Endothelial cell of umbilical vein (primary cell): ENCODE data around the gene LY9. TPM values are rescaled to one million over a fixed set of nuclear protein-coding genes. Genes with fewer than 3 reads are reported as not detected.

Source experiments
- BruUV-seq: library from RNA; stranded (reverse); fragments of 400-500 nt; replicated peaks from 2 replicates; lab custom pipeline; 2021; lab: Mats Ljungman, UMichigan
- CTCF ChIA-PET: fragments of 300-600, 350-600 bp; sonication (Branson Sonifier 250); formaldehyde crosslinking; loops from one replicate; lab custom pipeline; 2021; ENCODE audit warnings: antibody characterized with exemption, inconsistent platforms; lab: Charles Lee
- POLR2A ChIA-PET: fragments of 300-600, 350-600 bp; sonication (Branson Sonifier 250); formaldehyde crosslinking; loops from one replicate; lab custom pipeline; 2021; ENCODE audit warnings: antibody characterized with exemption, inconsistent platforms; lab: Charles Lee
- DNase-seq: peaks from one replicate; pipeline ENCODE4 v3.0.0-alpha.2; 2011; ENCODE audit warnings: low read depth, low spot score
- FAIRE-seq: peaks from 2 replicates; lab custom pipeline; 2011; peaks lifted over from hg19 to GRCh38; lab: Jason Lieb, UNC
- H2AFZ ChIP-seq: 2 replicates; pipeline ENCODE4 v1.6.0; 2012; ENCODE audit warnings: low read depth, low read length, control low read depth, inconsistent platforms
- H3K27ac ChIP-seq: 2 replicates; pipeline ENCODE4 v1.5.1; 2011; ENCODE audit warnings: low read depth, mild to moderate bottlenecking, control low read depth, low read length, moderate library complexity; ENCODE audit not compliant: insufficient read depth
- H3K27me3 ChIP-seq, 2 experiments: 2 replicates each; pipeline versions ENCODE4 v1.6.0 to v1.6.1; 2011; ENCODE audit warnings: low read length in 2 of 2, mixed read lengths in 1 of 2; ENCODE audit not compliant: control insufficient read depth in 2 of 2, insufficient read depth in 2 of 2
- H3K36me3 ChIP-seq, 2 experiments: 2 replicates in 1 of 2; 3 replicates in 1 of 2; pipeline ENCODE4 v1.5.1; 2011; ENCODE audit warnings: low read length in 2 of 2, mild to moderate bottlenecking in 1 of 2, moderate library complexity in 1 of 2; ENCODE audit not compliant: control insufficient read depth in 2 of 2, insufficient read depth in 2 of 2; ENCODE audit errors: extremely low read depth in 1 of 2
- H3K4me1 ChIP-seq: 3 replicates; pipeline ENCODE4 v1.5.1; 2011; ENCODE audit warnings: mild to moderate bottlenecking, low read length; ENCODE audit not compliant: control insufficient read depth, insufficient read depth; ENCODE audit errors: extremely low read depth
- H3K4me2 ChIP-seq: 2 replicates; pipeline ENCODE4 v1.6.1; 2011; ENCODE audit warnings: low read length, control low read depth, mixed read lengths; ENCODE audit not compliant: insufficient read depth
- H3K4me3 ChIP-seq, 3 experiments: fragments of 200-600 bp in 1 of 3; sonication (generic), shearing (Covaris generic) in 1 of 3; replicated peaks in 1 of 3; 2 replicates each; pipeline ENCODE4 v1.5.1; 2011 to 2016; ENCODE audit warnings: control low read depth in 3 of 3, low read length in 3 of 3, mild to moderate bottlenecking in 2 of 3, inconsistent platforms in 1 of 3, low read depth in 1 of 3, moderate library complexity in 1 of 3; ENCODE audit not compliant: insufficient read depth in 1 of 3
- H3K79me2 ChIP-seq: 2 replicates; pipeline ENCODE4 v1.6.0; 2012; ENCODE audit warnings: low read length, inconsistent platforms; ENCODE audit not compliant: control insufficient read depth, insufficient read depth
- H3K9ac ChIP-seq: replicated peaks from 2 replicates; pipeline ENCODE3; 2011; ENCODE audit warnings: low read length, control low read depth; ENCODE audit not compliant: insufficient read depth; ENCODE audit errors: extremely low read depth
- H3K9me1 ChIP-seq: replicated peaks from 3 replicates; pipeline ENCODE4 v1.6.0; 2011; ENCODE audit warnings: mild to moderate bottlenecking, low read length; ENCODE audit not compliant: control insufficient read depth, insufficient read depth; ENCODE audit errors: extremely low read depth
- H3K9me3 ChIP-seq: replicated peaks from 2 replicates; pipeline ENCODE4 v1.5.1; 2012; ENCODE audit warnings: low read length, inconsistent platforms; ENCODE audit not compliant: control insufficient read depth, insufficient read depth
- H4K20me1 ChIP-seq: replicated peaks from 2 replicates; pipeline ENCODE3; 2011; ENCODE audit warnings: mild to moderate bottlenecking, low read length; ENCODE audit not compliant: control insufficient read depth, insufficient read depth; ENCODE audit errors: extremely low read depth
- EZH2 ChIP-seq: IDR thresholded peaks from 2 replicates; pipeline ENCODE4 v1.6.1; 2012; ENCODE audit warnings: borderline replicate concordance, low read depth, mild to moderate bottlenecking, moderate library complexity, low read length, inconsistent platforms; ENCODE audit not compliant: severe bottlenecking
- FOS ChIP-seq: IDR thresholded peaks from 2 replicates; pipeline ENCODE4 v1.6.1; 2011; ENCODE audit warnings: mild to moderate bottlenecking, low read length, moderate library complexity, borderline replicate concordance; ENCODE audit not compliant: insufficient read depth
- GATA2 ChIP-seq: IDR thresholded peaks from 2 replicates; pipeline ENCODE4 v1.7.0; 2011; ENCODE audit warnings: low read depth, mild to moderate bottlenecking, moderate library complexity, mixed read lengths, low read length; ENCODE audit not compliant: insufficient read length, insufficient read depth
- JUN ChIP-seq: IDR thresholded peaks from 2 replicates; pipeline ENCODE4 v1.6.1; 2011; ENCODE audit warnings: borderline replicate concordance, low read depth; ENCODE audit not compliant: insufficient read length, insufficient read depth
- MAX ChIP-seq: IDR thresholded peaks from 2 replicates; pipeline ENCODE4 v1.6.1; 2011; ENCODE audit not compliant: insufficient read depth, insufficient read length
- MYC ChIP-seq: IDR thresholded peaks from one replicate; pipeline ENCODE4 v1.6.1; 2011; ENCODE audit warnings: mild to moderate bottlenecking, low read depth, low read length
- POLR2A ChIP-seq: IDR thresholded peaks from 2 replicates; pipeline ENCODE4 v1.6.1; 2012; ENCODE audit warnings: low read depth, mild to moderate bottlenecking, control low read depth, low read length
- POLR2AphosphoS5 ChIP-seq: IDR thresholded peaks from 2 replicates; pipeline ENCODE4 v1.6.1; 2012; ENCODE audit warnings: low read depth, mild to moderate bottlenecking, control low read depth, low read length, moderate library complexity; ENCODE audit not compliant: insufficient read depth
- dilution Hi-C: fragments of 300-500 bp; cut with MboI; formaldehyde crosslinking; loops from one replicate; pipeline ENCODE4 v1.15.0; 2019; ENCODE audit warnings: low sequenced_read_pairs; ENCODE audit not compliant: extremely low pct_ligation_motif_present
- intact Hi-C: fragments of 100-400 bp; cut with micrococcal nuclease; formaldehyde crosslinking; loops from one replicate; pipeline ENCODE4 v1.10.0; 2022
- polyA plus RNA-seq, 4 experiments: library from polyadenylated mRNA; depleted of rRNA in 3 of 4; stranded (reverse) in 3 of 4; unstranded in 1 of 4; fragments of >200 nt; gene quantifications; 2 replicates each; pipeline versions ENCODE4 v1.2.1 to v1.2.3, GENCODE V29; 2011 to 2012; ENCODE audit warnings: missing spikeins in 1 of 4
- total RNA-seq: library from RNA; stranded (reverse); gene quantifications from 2 replicates; pipeline ENCODE4 v1.2.3, GENCODE V29; 2021
- TF ChIP-seq, protein P1 (sequence below), 2 donors: IDR thresholded peaks; 1 replicate in 1 of 2; 2 replicates in 1 of 2; pipeline ENCODE4 v1.5.1; 2011; ENCODE audit warnings: low read length in 2 of 2, mild to moderate bottlenecking in 2 of 2, moderate library complexity in 2 of 2, control low read depth in 1 of 2, inconsistent platforms in 1 of 2, low read depth in 1 of 2; ENCODE audit not compliant: insufficient read depth in 1 of 2; ENCODE audit errors: extremely low read depth in 1 of 2

The LY9 gene
- total and polyA plus RNA-seq, 2 donors (not counting 3 experiments of a cell fraction or from before 2014, with no cell fraction given) = not detected

DNA sequence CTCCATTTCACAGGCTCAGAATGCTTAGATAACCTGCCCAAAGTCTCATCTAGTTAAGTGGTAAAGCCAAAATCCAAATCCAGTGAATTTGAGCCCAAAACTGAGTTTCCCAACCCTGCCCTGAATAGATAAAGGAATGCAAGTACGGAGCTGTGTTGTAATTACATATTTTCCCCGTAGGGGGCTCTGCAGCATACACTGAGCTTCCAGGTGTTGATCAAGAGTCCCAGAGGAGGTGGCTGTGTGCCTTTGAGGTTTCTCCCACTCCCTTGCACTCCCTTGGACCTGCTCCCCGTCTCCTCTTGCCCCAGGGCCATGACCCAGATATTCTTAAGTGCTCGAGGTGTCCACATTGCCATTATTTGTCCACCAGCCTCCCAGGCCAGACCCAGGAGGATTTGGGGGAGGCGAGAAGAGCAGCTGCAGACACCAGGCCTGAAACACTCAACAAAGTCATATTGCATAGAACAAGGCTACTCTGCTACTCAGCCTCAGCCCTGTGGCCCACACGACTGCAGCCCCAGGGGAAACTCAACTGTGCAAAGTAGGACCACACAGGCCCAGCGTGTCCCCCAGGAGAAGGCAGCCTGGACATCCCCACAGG lies 18.4 kb upstream of the LY9 start:
- no peak overlapping the region for H2AFZ ChIP-seq
- no peaks in the 10 kb centered on the region for H4K20me1 ChIP-seq
- ChIA-PET CTCF (interaction anchor here (0.9 to 2.0 kb wide), 14 partner anchors 9 to 363 kb away, joined by 3 to 10 read pairs (median 5); no protein-coding TSS in a partner anchor), POLR2A (no interaction called here)
- H3K27me3 ChIP-seq = no peaks in the 10 kb centered on the region
- no peaks in the 10 kb centered on the region for H3K79me2 ChIP-seq
- FAIRE-seq (peak; percentile 4), DNase-seq (peak; percentile 9)
- H3K4me3 ChIP-seq = no peak overlapping the region
- H3K4me2 ChIP-seq = no peak overlapping the region
- no peak overlapping the region for H3K27ac ChIP-seq
- intact Hi-C loops (no loop called here), dilution Hi-C loops (no loop called here)
- H3K9me3 ChIP-seq = no peaks in the 10 kb centered on the region
- no peak for TF ChIP-seq POLR2A
- TF ChIP-seq, protein P1, sequence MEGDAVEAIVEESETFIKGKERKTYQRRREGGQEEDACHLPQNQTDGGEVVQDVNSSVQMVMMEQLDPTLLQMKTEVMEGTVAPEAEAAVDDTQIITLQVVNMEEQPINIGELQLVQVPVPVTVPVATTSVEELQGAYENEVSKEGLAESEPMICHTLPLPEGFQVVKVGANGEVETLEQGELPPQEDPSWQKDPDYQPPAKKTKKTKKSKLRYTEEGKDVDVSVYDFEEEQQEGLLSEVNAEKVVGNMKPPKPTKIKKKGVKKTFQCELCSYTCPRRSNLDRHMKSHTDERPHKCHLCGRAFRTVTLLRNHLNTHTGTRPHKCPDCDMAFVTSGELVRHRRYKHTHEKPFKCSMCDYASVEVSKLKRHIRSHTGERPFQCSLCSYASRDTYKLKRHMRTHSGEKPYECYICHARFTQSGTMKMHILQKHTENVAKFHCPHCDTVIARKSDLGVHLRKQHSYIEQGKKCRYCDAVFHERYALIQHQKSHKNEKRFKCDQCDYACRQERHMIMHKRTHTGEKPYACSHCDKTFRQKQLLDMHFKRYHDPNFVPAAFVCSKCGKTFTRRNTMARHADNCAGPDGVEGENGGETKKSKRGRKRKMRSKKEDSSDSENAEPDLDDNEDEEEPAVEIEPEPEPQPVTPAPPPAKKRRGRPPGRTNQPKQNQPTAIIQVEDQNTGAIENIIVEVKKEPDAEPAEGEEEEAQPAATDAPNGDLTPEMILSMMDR (IDR thresholded peaks at IDR 0.05; ENCODE audit: extremely low read depth in 1 of 2, insufficient read depth in 1 of 2, low read depth in 1 of 2, low read length in 2 of 2) = peak; percentile 28 to 47
- no peaks in the 10 kb centered on the region for H3K9me1 ChIP-seq
- no peak overlapping the region for H3K9ac ChIP-seq
- no TSS peak for BruUV-seq
- H3K4me1 ChIP-seq = no peaks in the 10 kb centered on the region
- no peaks in the 10 kb centered on the region for H3K36me3 ChIP-seq

DNA sequence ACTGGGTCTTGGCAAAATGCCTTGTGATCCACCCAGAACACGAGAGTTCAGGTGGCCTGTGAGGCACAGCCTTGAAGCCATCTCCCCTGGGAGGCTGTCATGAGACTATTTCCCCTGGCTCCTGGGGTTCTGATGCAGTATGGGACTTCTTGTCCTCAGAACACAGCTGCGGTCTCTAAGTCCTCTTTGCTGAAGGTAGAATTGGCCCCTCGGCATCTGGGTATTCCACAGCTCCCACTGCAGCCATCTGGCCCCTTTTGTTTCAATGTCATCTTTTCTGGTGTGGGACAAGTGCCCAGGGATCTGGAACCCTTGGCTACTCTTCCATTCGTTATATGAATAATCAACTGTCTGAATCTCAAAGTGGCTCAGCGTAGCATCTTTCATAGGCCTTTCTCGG lies 17.0 kb upstream of the LY9 start:
- no peak for FAIRE-seq
- no peaks in the 10 kb centered on the region for H3K4me1 ChIP-seq
- no peaks in the 10 kb centered on the region for H3K27me3 ChIP-seq
- no peak overlapping the region for H3K9ac ChIP-seq
- H3K4me2 ChIP-seq = no peak overlapping the region
- no TSS peak for BruUV-seq
- no peaks in the 10 kb centered on the region for H4K20me1 ChIP-seq
- intact Hi-C loops (no loop called here), dilution Hi-C loops (no loop called here)
- ChIA-PET POLR2A (no interaction called here), CTCF (no interaction called here)
- no peak overlapping the region for H3K4me3 ChIP-seq
- no peak for DNase-seq
- no peak for TF ChIP-seq GATA2
- TF ChIP-seq EZH2 = no peak
- no peak for TF ChIP-seq MAX
- TF ChIP-seq, protein P1 (IDR thresholded peaks at IDR 0.05; ENCODE audit: extremely low read depth in 1 of 2, insufficient read depth in 1 of 2, low read depth in 1 of 2, low read length in 2 of 2) = no peak
- TF ChIP-seq POLR2A = no peak
- no peak for TF ChIP-seq JUN
- TF ChIP-seq FOS = no peak
- TF ChIP-seq POLR2AphosphoS5 = no peak
- TF ChIP-seq MYC = no peak
- H3K9me1 ChIP-seq = no peaks in the 10 kb centered on the region
- no peaks in the 10 kb centered on the region for H3K36me3 ChIP-seq
- no peak overlapping the region for H2AFZ ChIP-seq
- no peaks in the 10 kb centered on the region for H3K9me3 ChIP-seq
- no peak overlapping the region for H3K27ac ChIP-seq
- H3K79me2 ChIP-seq = no peaks in the 10 kb centered on the region
